ENCODE results near the gene VTN.

VTN gene

GRCh38 chr17:28368915-28369683 is 1.0 kb downstream of the VTN start:
- no peak for DNase-seq (ENCODE audit: low spot score)

- no peak for DNase-seq (ENCODE audit: low spot score)
These were observed 1.7 kb downstream of the VTN start for GRCh38 chr17:28368306-28368831.

GRCh38 chr17:28367641-28368305 is 2.3 kb downstream of the VTN start:
- no peak for DNase-seq (ENCODE audit: low spot score)

- DNase-seq (ENCODE audit: low spot score): no peak
These were observed 3.5 kb downstream of the VTN start for GRCh38 chr17:28366605-28367004.

- DNase-seq (ENCODE audit: low spot score): no peak
These were observed 4.6 kb downstream of the VTN start for GRCh38 chr17:28365487-28365886.

DNA sequence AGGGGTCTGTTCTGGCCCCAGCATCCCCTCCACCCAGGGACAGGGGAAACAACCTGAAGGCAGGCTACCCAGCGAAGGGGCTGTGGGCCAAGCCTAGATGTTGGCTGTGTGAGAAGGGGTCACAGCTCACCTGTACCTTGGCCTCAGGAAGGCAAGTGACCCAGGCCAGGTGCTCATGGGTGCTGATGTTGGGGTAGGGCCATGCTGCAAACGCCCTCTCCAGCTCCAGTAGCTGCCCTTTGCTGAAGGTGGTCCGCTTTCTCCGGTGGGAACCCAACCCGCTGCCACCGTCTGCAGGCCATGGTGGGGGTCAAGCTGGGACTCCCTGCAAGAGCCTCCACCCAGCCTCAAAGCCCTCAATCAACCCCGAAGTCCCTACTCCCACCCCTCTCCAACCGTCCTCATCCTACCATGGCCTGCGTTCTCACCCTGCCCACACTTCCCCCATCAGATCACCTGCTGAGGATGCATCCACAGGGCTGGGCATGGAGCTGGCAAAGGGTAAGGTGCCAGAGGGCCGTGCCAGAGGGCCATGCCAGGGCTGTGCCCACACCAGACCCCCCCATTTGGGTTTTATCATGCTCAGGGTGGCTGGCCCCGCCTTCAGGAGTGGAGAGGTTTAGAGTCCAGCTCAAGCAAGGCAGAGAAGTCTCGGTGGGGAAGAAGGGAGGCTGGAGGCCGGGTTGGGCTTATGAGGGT is 5.3 kb downstream of the VTN start, which contains the start of gene SEBOX:
Gene SEBOX (minus strand): TSS at position 535 of the 699 bp plus-strand sequence. CDS start 48 bp downstream, at position 487.
- no peak for DNase-seq (ENCODE audit: low spot score)

- no peak for DNase-seq (ENCODE audit: low spot score)
These were observed 6.1 kb downstream of the VTN start for GRCh38 chr17:28363776-28364650.

- no peak for DNase-seq (ENCODE audit: low spot score)
These were observed 6.9 kb downstream of the VTN start for GRCh38 chr17:28363186-28363585.

- no peak for DNase-seq (ENCODE audit: low spot score)
These were observed 12.3 kb downstream of the VTN start for GRCh38 chr17:28357901-28358197.

GRCh38 chr17:28357061-28357900 is 12.8 kb downstream of the VTN start, which contains the start of gene POLDIP2:
Gene POLDIP2, minus strand, starts transcription at chr17:28357527. Its CDS starts 79 bp downstream, at chr17:28357448.
- peak; percentile 93 for DNase-seq (ENCODE audit: low spot score)

DNA sequence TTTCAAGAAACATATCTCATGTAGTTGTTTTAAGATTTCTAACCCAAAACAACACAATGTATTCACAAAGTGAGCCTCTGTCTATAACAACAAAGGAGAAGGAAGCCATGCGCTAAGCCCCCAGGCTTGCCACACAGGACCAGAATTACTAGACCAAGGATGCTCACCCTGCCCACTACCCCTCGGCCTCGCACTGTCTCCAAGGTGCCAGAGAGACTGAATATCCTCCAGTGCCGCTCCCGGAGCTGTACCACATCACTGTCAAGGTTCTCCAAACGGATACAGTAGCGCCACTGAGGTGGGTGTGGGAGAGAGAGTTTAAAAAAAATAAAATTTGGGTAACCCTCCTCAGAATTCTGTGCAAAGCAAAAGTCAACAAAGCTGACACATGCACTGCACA is 19.8 kb downstream of the VTN start:
- DNase-seq (ENCODE audit: low spot score): no peak

DNA sequence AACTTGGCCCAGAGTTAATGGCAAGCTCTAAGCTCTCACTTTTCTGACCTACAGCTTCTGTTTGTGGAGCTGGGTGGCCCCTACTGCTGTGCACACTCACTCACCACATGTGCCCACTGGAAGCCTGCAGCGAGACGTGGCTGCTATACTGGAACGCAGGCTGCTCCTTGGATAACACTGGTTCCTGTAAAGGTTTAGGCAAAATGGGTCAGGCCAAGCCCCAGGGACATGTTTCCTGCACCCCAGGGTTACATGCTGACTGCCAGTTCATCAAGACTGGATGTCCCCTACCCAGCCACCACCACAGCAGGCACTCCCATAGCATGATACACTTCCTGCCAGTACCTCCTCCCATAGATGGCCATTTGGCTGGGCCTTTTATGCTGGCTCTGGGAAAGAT is 21.1 kb downstream of the VTN start:
- no peak for DNase-seq (ENCODE audit: low spot score)

GRCh38 chr17:28347261-28347891 is 22.7 kb downstream of the VTN start:
- no peak for DNase-seq (ENCODE audit: low spot score)

DNA sequence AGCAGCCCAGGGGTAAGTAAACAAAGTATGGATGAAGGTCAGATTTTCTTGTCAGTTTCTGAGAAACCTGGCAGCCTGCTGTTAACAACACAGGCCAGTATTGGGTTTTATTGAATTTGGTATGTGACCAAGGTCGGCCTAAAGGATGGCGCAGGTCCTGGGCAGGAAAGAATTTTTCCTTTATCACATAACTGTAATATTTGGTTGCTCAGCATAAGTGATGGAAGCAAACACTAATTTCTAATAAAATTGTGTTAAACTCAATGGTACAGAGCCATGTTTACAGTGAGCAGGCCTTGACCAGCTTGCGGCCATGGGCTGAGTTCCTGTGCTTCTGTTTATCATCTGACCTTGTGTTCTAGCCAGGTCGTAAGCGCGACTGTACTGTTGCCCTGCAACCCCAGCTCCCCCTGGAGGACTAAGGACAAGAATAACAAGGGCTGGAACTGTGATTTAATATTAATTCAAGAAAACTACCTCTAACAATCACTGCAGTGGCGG is 23.3 kb downstream of the VTN start:
- no peak for DNase-seq (ENCODE audit: low spot score)

GRCh38 chr17:28346199-28346580 is 23.9 kb downstream of the VTN start:
- DNase-seq (ENCODE audit: low spot score): no peak

DNA sequence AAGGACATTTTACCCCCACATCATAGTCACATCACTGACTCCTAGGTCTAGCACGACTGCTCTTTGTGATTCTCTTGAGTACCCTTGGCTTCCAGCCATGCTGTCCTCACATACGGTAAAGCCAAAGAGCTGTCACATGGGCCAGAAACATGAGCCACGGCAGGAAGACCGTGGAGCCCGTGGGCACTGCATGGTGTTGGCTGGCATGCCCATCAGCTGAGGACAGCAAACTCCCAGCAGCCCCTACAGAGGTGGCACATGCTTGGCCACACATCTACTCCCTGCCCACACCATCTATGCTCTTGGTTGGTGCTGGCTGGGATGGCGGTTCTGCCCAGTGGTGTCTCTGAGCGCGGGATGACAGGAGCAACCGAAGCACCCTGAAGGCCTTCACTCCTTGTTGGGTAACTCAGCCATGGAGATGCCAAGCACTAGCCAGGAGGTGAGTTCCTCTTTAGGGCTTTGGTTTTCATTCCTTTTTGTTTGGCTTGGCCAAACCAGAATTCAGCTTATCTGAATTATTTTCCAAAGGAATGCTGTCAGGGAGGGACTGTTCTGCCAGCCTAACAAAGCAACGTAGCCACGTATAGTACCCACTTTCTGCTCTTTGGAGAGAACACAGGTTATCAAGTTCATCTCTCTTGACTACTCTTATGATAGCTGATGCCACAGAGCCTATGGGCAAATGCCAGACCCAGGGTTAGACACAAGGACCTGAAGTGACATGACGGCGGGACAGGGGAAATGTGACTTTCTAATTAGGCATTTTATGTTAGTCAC is 24.5 kb downstream of the VTN start:
- DNase-seq (ENCODE audit: low spot score): no peak

DNA sequence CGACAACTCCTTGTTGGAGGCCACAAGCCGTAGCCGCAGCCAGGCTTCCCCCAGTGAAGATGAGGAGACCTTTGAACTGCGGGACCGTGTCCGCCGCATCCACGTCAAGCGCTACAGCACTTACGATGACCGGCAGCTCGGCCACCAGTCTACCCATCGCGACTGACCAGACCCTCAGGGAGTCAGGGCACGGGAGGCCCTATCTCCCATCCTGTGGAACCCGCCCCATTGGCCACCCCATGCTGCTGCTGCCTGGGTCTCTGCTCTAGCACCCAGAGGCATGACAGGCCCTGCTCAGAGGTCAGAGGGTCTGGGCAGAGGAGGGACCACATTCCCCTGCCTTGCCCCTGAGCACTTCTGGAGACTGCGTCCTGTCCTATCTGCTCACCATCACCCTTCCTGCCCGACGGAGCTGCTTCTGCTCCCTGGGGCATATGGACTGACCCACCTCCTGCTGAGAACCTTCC is 25.6 kb downstream of the VTN start:
- DNase-seq (ENCODE audit: low spot score): no peak

GRCh38 chr17:28344011-28344410 is 26.1 kb downstream of the VTN start:
- no peak for DNase-seq (ENCODE audit: low spot score)

DNA sequence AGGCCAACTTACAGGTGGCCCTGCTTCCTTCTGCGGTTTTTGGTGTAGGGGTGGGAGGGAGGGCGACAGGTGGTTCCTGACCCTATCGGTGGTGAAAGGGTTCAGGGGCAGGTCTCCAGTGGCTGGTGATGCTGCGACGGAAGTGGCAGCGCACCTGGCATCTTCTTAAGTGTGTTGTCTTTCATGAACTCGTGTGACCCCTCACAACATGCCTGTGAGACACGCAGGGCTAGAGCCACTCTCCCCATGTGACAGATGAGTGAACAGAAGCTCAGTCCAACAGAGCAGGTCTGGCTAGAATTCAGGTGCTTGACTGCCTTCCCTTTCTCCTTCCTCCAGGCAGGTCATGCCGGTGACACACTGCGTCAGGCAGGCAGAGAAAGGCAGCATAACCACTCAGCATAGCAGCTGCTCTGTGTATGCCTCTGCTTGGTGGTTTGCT is 26.6 kb downstream of the VTN start:
- DNase-seq (ENCODE audit: low spot score): no peak

Data from globus pallidus (tissue), 1 donor.